HEK293T (cell line): Measurements from ENCODE around the gene TTLL7.

Experiments used
- BHLHE40 ChIP-seq: fragments of 450-650 bp; IDR thresholded peaks from 2 replicates; pipeline ENCODE4 v1.6.1; 2016; ENCODE audit warnings: mild to moderate bottlenecking, moderate library complexity, borderline replicate concordance
- ELF4 ChIP-seq: fragments of 450-650 bp; IDR thresholded peaks from 2 replicates; pipeline ENCODE4 v1.6.1; 2017; ENCODE audit warnings: antibody characterized with exemption
- FOXA1 ChIP-seq: fragments of 450-650 bp; IDR thresholded peaks from 2 replicates; pipeline ENCODE4 v1.6.1; 2016; ENCODE audit warnings: mild to moderate bottlenecking
- FOXM1 ChIP-seq: fragments of 450-650 bp; IDR thresholded peaks from 2 replicates; pipeline ENCODE4 v1.6.1; 2017; ENCODE audit warnings: mild to moderate bottlenecking, borderline replicate concordance
- SUZ12 ChIP-seq: fragments of 450-650 bp; IDR thresholded peaks from 2 replicates; pipeline ENCODE4 v1.6.1; 2016; ENCODE audit warnings: mild to moderate bottlenecking
- ZNF384 ChIP-seq: fragments of 450-650 bp; IDR thresholded peaks from 2 replicates; pipeline ENCODE4 v1.6.1; 2016

- TF ChIP-seq ZNF384 (no peak), FOXA1 (no peak), FOXM1 (no peak), ELF4 (no peak), SUZ12 (no peak), BHLHE40 (no peak)
Observed at GRCh38 chr1:83815330-83815729, 183.6 kb downstream of the TTLL7 start.
